Common myeloid progenitor, CD34-positive (primary cell): ENCODE measurements around the gene WHRN.

Experiments used
- CTCF ChIA-PET: fragments of 350-600 bp; sonication (Branson Sonifier 250); formaldehyde crosslinking; loops from one replicate; lab custom pipeline; 2021; ENCODE audit warnings: antibody characterized with exemption; lab: Charles Lee
- POLR2A ChIA-PET: fragments of 350-600 bp; sonication (Branson Sonifier 250); formaldehyde crosslinking; loops from one replicate; lab custom pipeline; 2021; ENCODE audit warnings: antibody characterized with exemption; lab: Charles Lee
- DNase-seq, 3 donors: peaks; one replicate each; pipeline versions ENCODE4 v3.0.0 to v3.0.0-alpha.2; 2013
- H3K27ac ChIP-seq, 2 experiments: 1 replicate in 1 of 2; 2 replicates in 1 of 2; pipeline ENCODE4 v1.7.0; 2013; ENCODE audit warnings: inconsistent platforms in 2 of 2, low read length in 2 of 2, mild to moderate bottlenecking in 2 of 2, low read depth in 1 of 2, moderate library complexity in 1 of 2; ENCODE audit not compliant: severe bottlenecking in 2 of 2, insufficient read depth in 1 of 2, poor library complexity in 1 of 2
- H3K27me3 ChIP-seq, 5 experiments: replicated peaks in 2 of 5; 1 replicate in 3 of 5; 2 replicates in 2 of 5; pipeline versions ENCODE4 v1.6.1 to v1.7.0; 2013; ENCODE audit warnings: low read length in 4 of 5, mild to moderate bottlenecking in 2 of 5, moderate library complexity in 2 of 5, inconsistent platforms in 1 of 5; ENCODE audit not compliant: insufficient read depth in 5 of 5, control insufficient read depth in 4 of 5
- H3K36me3 ChIP-seq, 4 experiments: 1 replicate in 2 of 4; 2 replicates in 2 of 4; pipeline versions ENCODE4 v1.6.1 to v1.7.0; 2013; ENCODE audit warnings: low read length in 3 of 4, control low read depth in 1 of 4, mild to moderate bottlenecking in 1 of 4; ENCODE audit not compliant: control insufficient read depth in 4 of 4, insufficient read depth in 4 of 4
- H3K4me1 ChIP-seq, 4 experiments: 1 replicate in 3 of 4; 2 replicates in 1 of 4; pipeline versions ENCODE4 v1.6.1 to v1.7.1; 2013; ENCODE audit warnings: low read length in 3 of 4, mild to moderate bottlenecking in 3 of 4, control low read depth in 1 of 4, inconsistent platforms in 1 of 4, moderate library complexity in 1 of 4; ENCODE audit not compliant: control insufficient read depth in 4 of 4, insufficient read depth in 4 of 4; ENCODE audit errors: control extremely low read depth in 1 of 4
- H3K4me3 ChIP-seq, 7 experiments: 1 replicate in 4 of 7; 2 replicates in 3 of 7; pipeline versions ENCODE4 v1.5.1 to v1.7.0; 2013; ENCODE audit warnings: mild to moderate bottlenecking in 7 of 7, low read length in 6 of 7, moderate library complexity in 6 of 7, inconsistent platforms in 2 of 7, low read depth in 2 of 7, control low read depth in 1 of 7; ENCODE audit not compliant: insufficient read depth in 4 of 7, control insufficient read depth in 1 of 7; ENCODE audit errors: extremely low read depth in 1 of 7
- H3K9me3 ChIP-seq, 5 experiments: 1 replicate in 4 of 5; 2 replicates in 1 of 5; pipeline versions ENCODE4 v1.6.1 to v1.7.1; 2013; ENCODE audit warnings: low read length in 4 of 5, mild to moderate bottlenecking in 2 of 5, inconsistent platforms in 1 of 5, low read depth in 1 of 5, moderate library complexity in 1 of 5; ENCODE audit not compliant: control insufficient read depth in 4 of 5, insufficient read depth in 2 of 5; ENCODE audit errors: control extremely low read depth in 1 of 5
- WGBS: methylation state at CpG from one replicate; pipeline ENCODE4 v1.1.5; 2013; ENCODE audit not compliant: insufficient coverage; 5-methylcytosine and 5-hydroxymethylcytosine counted together

Gene WHRN

DNA sequence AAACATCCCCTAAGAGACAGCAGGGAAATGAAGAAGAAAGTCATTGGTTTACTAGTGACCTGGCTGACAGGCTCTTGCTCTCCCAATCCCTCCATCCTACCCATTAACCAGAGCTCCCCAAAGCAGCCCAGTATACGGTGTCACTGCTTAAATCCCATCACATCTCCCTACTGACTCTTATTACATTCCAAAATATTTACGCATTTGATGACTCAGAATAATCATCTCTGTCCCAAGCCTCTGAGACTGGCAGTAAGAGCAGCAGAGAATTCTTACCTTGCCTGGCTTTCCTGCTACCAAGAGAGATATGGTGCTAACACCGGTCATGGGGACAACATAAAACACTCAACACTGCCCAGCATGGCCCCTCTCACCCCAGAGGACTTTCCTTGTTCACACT is 20.2 kb upstream of the WHRN start:
- Histone ChIP-seq H3K4me3 (no peak overlapping the region), H3K27ac (no peak overlapping the region), H3K36me3 (no peaks in the 10 kb centered on the region), H3K9me3 (no peaks in the 10 kb centered on the region), H3K27me3 (peaks cover 0 to 10% (median 0%) of the 10 kb centered on the region in 5 experiments), H3K4me1 (no peaks in the 10 kb centered on the region)
- ChIA-PET POLR2A (interaction anchor here (0.6 kb wide), 1 partner anchor 117 kb away, joined by 3 read pairs; no protein-coding TSS in a partner anchor), CTCF (interaction anchor here (0.8 to 1.3 kb wide), 3 partner anchors 18 to 113 kb away, joined by 3 to 7 read pairs (median 3); no protein-coding TSS in a partner anchor)
- WGBS, result 94% methylated on average over 3 of the region's 3 CpGs
- DNase-seq, result no peak

DNA sequence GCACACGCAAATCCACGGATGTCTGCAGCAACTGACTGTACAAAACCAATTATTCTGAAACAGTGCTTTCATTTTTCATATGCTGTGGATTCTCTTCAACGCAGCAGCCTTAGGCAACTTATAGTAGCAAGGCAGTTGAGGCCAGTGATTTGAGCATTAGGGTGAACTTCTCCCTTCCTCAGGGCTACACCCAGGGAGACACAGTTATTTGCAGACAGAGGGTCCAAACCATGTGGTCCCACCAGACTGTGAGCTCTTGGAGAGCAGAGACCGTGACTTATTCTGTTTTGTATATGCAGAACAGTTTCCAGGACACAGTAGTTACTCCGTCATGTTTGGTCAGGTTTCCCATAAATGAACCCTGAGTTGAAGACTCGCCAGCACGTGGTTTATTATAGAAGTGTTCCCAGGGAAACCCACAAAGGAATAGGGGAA is 19.0 kb upstream of the WHRN start:
- Histone ChIP-seq H3K4me3 (no peak overlapping the region), H3K4me1 (no peaks in the 10 kb centered on the region), H3K36me3 (no peaks in the 10 kb centered on the region), H3K27ac (no peak overlapping the region), H3K9me3 (no peaks in the 10 kb centered on the region), H3K27me3 (peaks cover 0 to 13% (median 0%) of the 10 kb centered on the region in 5 experiments)
- ChIA-PET CTCF (interaction anchor here (0.9 to 1.0 kb wide), 2 partner anchors 25 to 129 kb away, joined by 3 read pairs; no protein-coding TSS in a partner anchor), POLR2A (no interaction called here)
- WGBS, result 77% methylated on average over 7 of the region's 7 CpGs
- DNase-seq, result no peak

DNA sequence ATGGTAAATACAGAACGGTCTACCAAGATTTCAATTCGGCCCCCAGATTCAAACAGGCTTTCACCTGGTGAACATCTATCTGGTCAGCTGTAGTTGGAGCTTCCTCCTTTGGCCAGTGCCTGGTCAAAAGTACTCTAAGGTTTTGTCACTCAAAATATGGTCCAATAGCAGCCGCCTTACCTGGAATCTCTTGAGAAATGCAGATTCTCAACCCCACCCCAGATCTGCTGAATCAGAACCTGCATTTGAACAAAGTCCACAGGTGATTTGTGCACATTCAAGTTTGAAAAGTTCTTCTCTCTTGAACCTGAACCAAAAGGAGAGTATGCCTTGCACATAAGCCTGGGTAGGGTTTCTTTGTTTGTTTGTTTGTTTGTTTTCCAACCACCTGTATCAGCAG is 17.6 kb upstream of the WHRN start:
- WGBS, result 95% methylated on average over 3 of the region's 3 CpGs
- Histone ChIP-seq H3K4me1 (no peaks in the 10 kb centered on the region), H3K9me3 (no peaks in the 10 kb centered on the region), H3K36me3 (no peaks in the 10 kb centered on the region), H3K27ac (no peak overlapping the region), H3K27me3 (peaks cover 0 to 14% (median 0%) of the 10 kb centered on the region in 5 experiments), H3K4me3 (no peak overlapping the region)
- POLR2A ChIA-PET, result no interaction called here
- no peak for DNase-seq
- CTCF ChIA-PET, result interaction anchor here (1.1 to 6.2 kb wide), 3 partner anchors 14 to 119 kb away, joined by 3 to 47 read pairs (median 3); partner anchors contain the start of gene WHRN

DNA sequence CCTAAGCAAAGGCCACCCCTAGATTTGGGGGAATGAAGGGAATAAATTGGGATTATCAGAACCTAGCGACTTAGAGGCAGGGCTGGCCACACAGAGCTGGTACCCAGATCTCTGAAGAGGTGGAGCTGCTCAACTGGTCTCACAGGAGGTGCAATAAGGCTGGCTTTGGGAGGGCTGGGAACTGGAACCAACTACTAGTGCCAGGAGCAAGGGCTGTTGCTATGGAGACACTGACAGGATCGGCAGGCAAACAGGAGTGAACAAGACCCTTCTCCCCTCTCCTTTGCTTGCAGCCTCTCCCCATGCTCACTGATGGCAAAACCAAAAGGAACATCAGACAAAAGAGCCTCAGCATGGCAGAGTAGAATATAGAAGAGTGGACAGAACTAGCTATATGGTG is 17.0 kb upstream of the WHRN start:
- ChIA-PET POLR2A (no interaction called here), CTCF (interaction anchor here (1.1 to 6.2 kb wide), 3 partner anchors 14 to 119 kb away, joined by 3 to 47 read pairs (median 3); partner anchors contain the start of gene WHRN)
- Histone ChIP-seq H3K4me3 (no peak overlapping the region), H3K9me3 (no peaks in the 10 kb centered on the region), H3K36me3 (no peaks in the 10 kb centered on the region), H3K27ac (no peak overlapping the region), H3K27me3 (peaks cover 0 to 14% (median 0%) of the 10 kb centered on the region in 5 experiments), H3K4me1 (no peaks in the 10 kb centered on the region)
- WGBS, result 70% methylated on average over 2 of the region's 2 CpGs
- DNase-seq, result no peak

DNA sequence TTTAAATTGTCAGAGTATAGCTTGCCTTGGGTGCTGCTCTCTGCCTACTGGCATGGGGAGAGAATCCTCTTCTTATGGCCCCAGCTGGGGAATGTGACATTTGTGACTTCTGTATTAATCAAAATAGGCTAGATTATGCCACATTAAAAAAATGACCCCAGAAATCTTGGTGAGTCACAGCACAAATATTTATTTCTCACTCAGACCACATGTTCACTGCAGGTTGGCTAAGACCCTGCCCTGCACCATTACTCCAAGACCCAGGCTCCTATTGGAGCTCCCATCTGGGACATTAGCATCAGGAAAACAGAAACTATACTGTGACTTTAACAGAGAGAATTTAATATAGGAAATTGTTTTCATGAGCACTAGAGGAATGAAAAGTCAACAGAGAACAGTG is 16.6 kb upstream of the WHRN start:
- POLR2A ChIA-PET, result no interaction called here
- CTCF ChIA-PET, result interaction anchor here (1.2 to 6.2 kb wide), 4 partner anchors 8 to 118 kb away, joined by 3 to 47 read pairs (median 3); partner anchors contain the start of gene WHRN

DNA sequence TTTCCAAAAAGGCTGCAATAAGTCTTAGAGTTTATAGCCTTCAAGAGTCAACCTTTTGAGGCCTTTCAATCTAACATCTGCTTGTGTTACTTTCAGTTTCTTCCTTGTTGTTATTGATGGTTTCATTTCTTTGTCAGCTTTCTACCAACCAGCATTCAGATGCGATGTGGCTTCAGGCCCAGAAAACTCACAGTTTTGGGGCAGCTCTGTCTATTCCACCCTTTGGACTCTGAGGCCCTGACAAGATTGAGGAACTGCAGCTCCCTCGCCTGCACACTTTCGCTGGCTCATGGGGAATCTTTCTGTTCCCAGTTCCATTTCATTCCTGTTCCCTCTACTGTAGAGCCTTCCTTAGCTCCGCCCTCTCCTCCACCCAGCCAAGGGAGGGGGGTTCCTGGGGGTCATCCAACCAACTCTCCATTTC is 13.3 kb upstream of the WHRN start:
- no peak overlapping the region for H3K27ac ChIP-seq
- no peaks in the 10 kb centered on the region for H3K36me3 ChIP-seq
- POLR2A ChIA-PET, result no interaction called here
- CTCF ChIA-PET, result interaction anchor here (0.9 to 6.2 kb wide), 9 partner anchors 10 to 135 kb away, joined by 3 to 47 read pairs (median 4); partner anchors contain the start of gene WHRN
- peak in 1 of 3 donors; percentile 35 for DNase-seq
- no peaks in the 10 kb centered on the region for H3K9me3 ChIP-seq
- peaks cover 0 to 15% (median 0%) of the 10 kb centered on the region in 5 experiments for H3K27me3 ChIP-seq
- WGBS, result 89% methylated on average over 3 of the region's 4 CpGs
- H3K4me1 ChIP-seq, result peaks cover under 1 to 5% (median 4%) of the 10 kb centered on the region in 4 experiments
- no peak overlapping the region for H3K4me3 ChIP-seq

More for the DNA sequence above, 16.6 kb upstream of the WHRN start:
- Histone ChIP-seq H3K4me3 (no peak overlapping the region), H3K27ac (no peak overlapping the region), H3K36me3 (no peaks in the 10 kb centered on the region), H3K27me3 (peaks cover 0 to 14% (median 0%) of the 10 kb centered on the region in 5 experiments), H3K9me3 (no peaks in the 10 kb centered on the region), H3K4me1 (no peaks in the 10 kb centered on the region)
- DNase-seq, result no peak

DNA sequence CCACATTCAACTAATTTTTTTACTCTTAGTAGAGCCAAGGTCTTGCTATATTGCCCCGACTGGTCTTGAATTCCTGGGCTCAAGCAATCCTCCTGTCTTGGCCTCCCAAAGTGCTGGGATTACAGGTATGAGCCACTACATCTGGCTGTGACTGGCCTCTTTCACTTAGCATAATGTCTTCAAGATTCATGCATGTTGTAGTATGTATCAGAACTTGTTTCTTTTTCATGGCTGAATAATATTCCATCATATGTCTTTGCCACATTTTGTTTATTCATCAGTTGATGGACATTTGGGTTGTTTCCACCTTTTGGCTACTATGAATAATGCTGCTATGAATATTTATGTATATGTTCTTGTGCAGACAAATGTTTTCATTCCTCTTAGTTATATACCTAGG is 12.8 kb upstream of the WHRN start:
- CTCF ChIA-PET, result interaction anchor here (1.2 to 6.2 kb wide), 6 partner anchors 9 to 112 kb away, joined by 3 to 47 read pairs (median 7); partner anchors contain the start of gene WHRN
- H3K4me1 ChIP-seq, result peaks cover 4 to 10% (median 8%) of the 10 kb centered on the region in 4 experiments
- no peaks in the 10 kb centered on the region for H3K9me3 ChIP-seq
- DNase-seq, result no peak
- POLR2A ChIA-PET, result no interaction called here
- H3K4me3 ChIP-seq, result no peak overlapping the region
- WGBS, result 75% methylated on average over 1 of the region's 1 CpG
- H3K27me3 ChIP-seq, result peaks cover 0 to 14% (median 0%) of the 10 kb centered on the region in 5 experiments
- no peak overlapping the region for H3K27ac ChIP-seq
- no peaks in the 10 kb centered on the region for H3K36me3 ChIP-seq
